ENCODE data around the gene RPS6KL1.

DNA sequence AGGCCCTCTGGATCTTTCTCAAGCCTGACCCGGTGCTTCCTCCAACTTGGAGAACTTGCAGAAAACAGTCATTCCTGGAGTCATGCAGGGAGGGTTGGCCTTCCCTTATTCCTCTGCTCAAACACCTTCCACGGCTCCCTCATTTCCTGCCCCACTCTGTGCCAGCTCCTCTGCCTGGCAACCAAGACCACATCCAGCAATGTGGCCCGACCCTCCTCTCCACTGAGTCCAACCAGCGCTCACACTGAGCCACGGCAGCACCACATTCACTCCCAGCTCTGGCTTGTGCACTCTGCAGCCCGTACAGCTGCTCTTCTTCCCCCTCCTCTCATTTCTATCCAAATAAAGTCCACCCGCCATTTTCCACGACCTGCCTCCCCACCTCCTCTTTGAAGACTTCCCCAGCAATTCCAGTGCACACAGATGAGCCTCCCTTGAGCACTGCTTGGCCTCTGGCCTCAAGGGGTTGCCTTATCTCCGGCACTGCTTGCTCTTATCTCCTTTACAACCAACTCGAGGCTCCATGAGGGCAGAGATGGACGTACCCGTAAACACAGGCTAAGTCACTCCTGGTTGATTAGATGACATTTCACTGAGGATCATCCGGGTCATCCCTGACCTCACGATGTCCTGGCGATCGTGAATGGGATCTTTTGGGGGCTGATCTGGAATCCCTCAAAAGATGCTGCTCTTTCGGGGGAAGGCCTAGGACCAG, 27.0 kb upstream of the RPS6KL1 start:
- TF ChIP-seq, protein P1, sequence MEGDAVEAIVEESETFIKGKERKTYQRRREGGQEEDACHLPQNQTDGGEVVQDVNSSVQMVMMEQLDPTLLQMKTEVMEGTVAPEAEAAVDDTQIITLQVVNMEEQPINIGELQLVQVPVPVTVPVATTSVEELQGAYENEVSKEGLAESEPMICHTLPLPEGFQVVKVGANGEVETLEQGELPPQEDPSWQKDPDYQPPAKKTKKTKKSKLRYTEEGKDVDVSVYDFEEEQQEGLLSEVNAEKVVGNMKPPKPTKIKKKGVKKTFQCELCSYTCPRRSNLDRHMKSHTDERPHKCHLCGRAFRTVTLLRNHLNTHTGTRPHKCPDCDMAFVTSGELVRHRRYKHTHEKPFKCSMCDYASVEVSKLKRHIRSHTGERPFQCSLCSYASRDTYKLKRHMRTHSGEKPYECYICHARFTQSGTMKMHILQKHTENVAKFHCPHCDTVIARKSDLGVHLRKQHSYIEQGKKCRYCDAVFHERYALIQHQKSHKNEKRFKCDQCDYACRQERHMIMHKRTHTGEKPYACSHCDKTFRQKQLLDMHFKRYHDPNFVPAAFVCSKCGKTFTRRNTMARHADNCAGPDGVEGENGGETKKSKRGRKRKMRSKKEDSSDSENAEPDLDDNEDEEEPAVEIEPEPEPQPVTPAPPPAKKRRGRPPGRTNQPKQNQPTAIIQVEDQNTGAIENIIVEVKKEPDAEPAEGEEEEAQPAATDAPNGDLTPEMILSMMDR (conservative IDR thresholded peaks at IDR 0.05; ENCODE audit: low read length) = no peak
- no peak for TF ChIP-seq EZH2phosphoT487 (IDR thresholded peaks at IDR 0.05; ENCODE audit: borderline replicate concordance)

Data from Loucy (cell line).